GM18498 (cell line): Measurements from ENCODE around the gene HGS.
"Not testable (repeated sequence)": the region's sequence is repeated elsewhere in the genome, so short reads cannot be mapped to it uniquely, and the experiment has no call there.

Experiments
- ATAC-seq: cut with Tn5 transposase; IDR thresholded peaks from one replicate; pipeline ENCODE4 v1.9.1; 2021; ENCODE audit warnings: mild to moderate bottlenecking, moderate library complexity; ENCODE audit not compliant: unreplicated experiment

Gene HGS

GRCh38 chr17:81738801-81739393 is 55.1 kb downstream of the HGS start:
- ATAC-seq: no peak

- ATAC-seq: not testable (repeated sequence)
These were observed 55.8 kb downstream of the HGS start for GRCh38 chr17:81739593-81739992.

- ATAC-seq: no peak
These were observed 56.7 kb downstream of the HGS start for GRCh38 chr17:81740395-81740961.

- no peak for ATAC-seq
These were observed 57.3 kb downstream of the HGS start for GRCh38 chr17:81741049-81741593.

GRCh38 chr17:81741594-81742452 is 58.0 kb downstream of the HGS start:
- no peak for ATAC-seq
